Measurements from ENCODE around the gene ARHGEF9. TPM values are rescaled to one million over a fixed set of nuclear protein-coding genes. Genes with fewer than 3 reads are reported as not detected.
"Not testable (repeated sequence)": the region's sequence is repeated elsewhere in the genome, so short reads cannot be mapped to it uniquely, and the experiment has no call there.

The ARHGEF9 gene
- total RNA-seq, 1 donor from 2014 or later: 28.6 TPM

DNA sequence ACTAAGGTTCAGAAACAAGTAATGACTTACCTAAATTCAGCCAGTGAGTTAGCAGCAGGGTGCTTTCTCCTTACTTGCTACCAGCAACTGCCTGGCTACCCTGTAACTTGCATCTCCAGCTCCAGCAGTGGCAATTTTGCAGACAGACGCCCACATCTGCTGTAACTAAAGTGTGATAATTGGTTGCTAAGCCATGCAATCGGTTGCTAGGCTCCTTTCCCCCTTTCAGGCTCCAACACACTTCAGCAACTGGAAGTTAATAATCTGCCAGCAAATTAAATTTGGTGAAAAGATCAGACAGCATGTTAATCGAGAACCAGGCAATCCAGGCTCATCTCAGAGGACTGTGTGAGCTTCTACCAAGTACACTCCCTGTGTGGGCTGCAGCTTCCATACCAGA lies 24.2 kb upstream of the ARHGEF9 start:
- TF ChIP-seq CTCF (IDR thresholded peaks at IDR 0.05): no peak
- intact Hi-C loops (cut with DNase I): no loop called here
- DNase-seq (ENCODE audit: low spot score in 2 of 2): no peak
- H3K27me3 ChIP-seq: no peaks in the 10 kb centered on the region
- H3K27ac ChIP-seq: no peak overlapping the region
- no peaks in the 10 kb centered on the region for H3K4me1 ChIP-seq
- H3K36me3 ChIP-seq: no peaks in the 10 kb centered on the region
- H3K4me3 ChIP-seq: no peak overlapping the region
- no peaks in the 10 kb centered on the region for H3K9me3 ChIP-seq

- H3K4me3 ChIP-seq; intact Hi-C loops (cut with DNase I); H3K4me1 ChIP-seq; H3K9me3 ChIP-seq; DNase-seq (ENCODE audit: low spot score in 2 of 2); H3K36me3 ChIP-seq; H3K27me3 ChIP-seq; H3K27ac ChIP-seq: not testable (repeated sequence)
Observed at GRCh38 chrX:63795406-63795805, 10.4 kb upstream of the ARHGEF9 start.

GRCh38 chrX:63785708-63786040 lies 660 bp upstream of the ARHGEF9 start:
- no peaks in the 10 kb centered on the region for H3K27me3 ChIP-seq
- H3K9me3 ChIP-seq: no peaks in the 10 kb centered on the region
- no peaks in the 10 kb centered on the region for H3K4me1 ChIP-seq
- H3K36me3 ChIP-seq: no peaks in the 10 kb centered on the region
- intact Hi-C loops (cut with DNase I): no loop called here
- DNase-seq (ENCODE audit: low spot score in 2 of 2): no peak
- H3K27ac ChIP-seq: no peak overlapping the region
- peak overlapping the region; percentile 60 to 67 for H3K4me3 ChIP-seq
- no peak for TF ChIP-seq CTCF (IDR thresholded peaks at IDR 0.05)

DNA sequence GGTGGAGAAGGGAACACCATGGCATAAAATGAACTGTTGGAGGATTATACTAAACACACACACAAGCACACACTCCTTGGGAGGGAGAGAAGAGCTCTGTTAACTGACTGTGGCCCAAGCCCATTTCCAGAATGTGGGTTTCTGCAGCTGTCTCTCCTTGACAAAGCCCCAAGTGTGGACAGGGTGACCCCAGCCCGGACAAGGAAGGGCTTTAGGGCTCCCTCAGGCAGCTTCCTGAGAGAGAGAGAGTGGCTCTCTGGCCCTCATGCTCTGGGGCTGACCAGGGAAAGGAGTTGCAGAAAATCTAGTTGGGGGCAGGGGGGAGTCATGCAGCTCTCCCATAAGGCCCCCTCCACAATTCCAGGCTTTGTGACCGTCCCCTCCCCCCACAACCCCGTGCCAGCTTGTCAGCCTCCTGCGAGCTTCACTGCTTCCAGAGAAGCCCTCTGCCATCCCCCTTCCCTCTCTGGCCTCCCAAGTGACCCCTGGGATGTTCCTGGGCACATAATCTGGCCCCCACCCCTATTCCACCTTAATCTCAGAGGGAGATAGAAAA lies 590 bp downstream of the ARHGEF9 start:
- H3K4me1 ChIP-seq: no peaks in the 10 kb centered on the region
- intact Hi-C loops (cut with DNase I): no loop called here
- H3K27me3 ChIP-seq: no peaks in the 10 kb centered on the region
- TF ChIP-seq CTCF (IDR thresholded peaks at IDR 0.05): no peak
- DNase-seq (ENCODE audit: low spot score in 2 of 2): no peak
- no peaks in the 10 kb centered on the region for H3K36me3 ChIP-seq
- H3K4me3 ChIP-seq: peak overlapping the region; percentile 60 to 67
- H3K9me3 ChIP-seq: no peaks in the 10 kb centered on the region
- H3K27ac ChIP-seq: no peak overlapping the region

DNA sequence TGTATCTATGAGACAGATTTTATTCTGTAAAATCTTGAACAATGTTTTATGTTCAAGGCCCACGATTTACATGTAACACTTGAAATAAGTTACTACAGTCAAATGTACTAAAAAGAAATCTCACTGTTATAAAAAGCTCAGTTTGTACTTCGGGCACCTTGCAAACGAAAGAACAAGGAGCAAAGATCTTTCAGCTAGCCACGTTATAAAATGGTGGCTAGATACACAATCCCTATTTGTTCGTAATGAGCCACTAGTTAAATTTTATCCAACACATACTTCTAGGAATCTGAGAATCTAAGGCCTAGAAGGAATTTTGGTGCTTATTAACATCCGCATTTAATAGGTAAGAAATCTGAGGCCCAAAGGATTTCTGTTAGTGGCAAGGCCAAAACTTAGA lies 2.5 kb downstream of the ARHGEF9 start:
- H3K36me3 ChIP-seq: no peaks in the 10 kb centered on the region
- no peak overlapping the region for H3K4me3 ChIP-seq
- H3K4me1 ChIP-seq: no peaks in the 10 kb centered on the region
- no peak for TF ChIP-seq CTCF (IDR thresholded peaks at IDR 0.05)
- H3K9me3 ChIP-seq: peaks cover 5 to 8% of the 10 kb centered on the region in 2 donors
- DNase-seq (ENCODE audit: low spot score in 2 of 2): no peak
- H3K27ac ChIP-seq: no peak overlapping the region
- H3K27me3 ChIP-seq: no peaks in the 10 kb centered on the region
- intact Hi-C loops (cut with DNase I): no loop called here

- intact Hi-C loops (cut with DNase I): no loop called here
- Histone ChIP-seq H3K27ac (no peak overlapping the region), H3K9me3 (peaks cover 0 to 5% of the 10 kb centered on the region in 2 donors), H3K4me1 (no peaks in the 10 kb centered on the region), H3K36me3 (no peaks in the 10 kb centered on the region), H3K27me3 (no peaks in the 10 kb centered on the region), H3K4me3 (no peak overlapping the region)
- no peak for DNase-seq (ENCODE audit: low spot score in 2 of 2)
- no peak for TF ChIP-seq CTCF (IDR thresholded peaks at IDR 0.05)
Observed at GRCh38 chrX:63768760-63769159, 16.3 kb downstream of the ARHGEF9 start.
